Measurements from ENCODE around the gene ZNF536. TPM values are rescaled to one million over a fixed set of nuclear protein-coding genes. Genes with fewer than 3 reads are reported as not detected.

Gene ZNF536
- total and polyA plus RNA-seq, 2 donors (not counting 3 experiments of a cell fraction or from before 2014, with no cell fraction given): not detected

DNA sequence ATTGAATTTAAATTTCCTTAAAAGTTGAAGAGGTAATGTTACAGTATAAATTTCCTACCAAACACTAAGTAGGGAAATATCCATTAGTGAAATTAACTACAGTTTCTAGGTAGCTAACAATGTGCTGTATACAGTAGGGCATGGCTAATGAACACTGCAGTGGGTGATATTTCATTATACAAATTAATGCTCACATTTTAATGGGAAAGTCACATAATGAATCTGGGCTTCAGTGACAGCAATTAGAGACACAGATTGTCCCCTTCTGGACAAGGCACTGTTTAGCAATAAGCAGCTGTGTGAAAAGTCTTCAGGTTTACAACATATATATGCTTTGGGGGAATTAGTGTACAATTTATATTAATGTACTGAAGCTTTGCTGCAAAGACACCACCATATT is 169.4 kb downstream of the ZNF536 start:
- dilution Hi-C loops (cut with MboI; ENCODE audit: extremely low pct_ligation_motif_present, low sequenced_read_pairs): no loop called here
- H3K79me2 ChIP-seq (ENCODE audit: control insufficient read depth, insufficient read depth, low read length): no peaks in the 10 kb centered on the region
- no peak for DNase-seq (ENCODE audit: low read depth, low spot score)
- peaks cover 11% of the 10 kb centered on the region for H3K9me3 ChIP-seq (replicated peaks; ENCODE audit: control insufficient read depth, insufficient read depth, low read length)
- H3K9ac ChIP-seq (replicated peaks; ENCODE audit: extremely low read depth, insufficient read depth, low read length): no peak overlapping the region
- no peaks in the 10 kb centered on the region for H3K4me1 ChIP-seq (ENCODE audit: control insufficient read depth, extremely low read depth, insufficient read depth, low read length)
- H3K4me3 ChIP-seq (replicated peaks in 1 of 3; ENCODE audit: insufficient read depth in 1 of 3, low read depth in 1 of 3, low read length in 3 of 3): no peak overlapping the region
- H3K27me3 ChIP-seq (ENCODE audit: control insufficient read depth in 2 of 2, insufficient read depth in 2 of 2, low read length in 2 of 2): no peaks in the 10 kb centered on the region
- H3K27ac ChIP-seq (ENCODE audit: insufficient read depth, low read depth, low read length): no peak overlapping the region
- BruUV-seq (replicated peaks): no TSS peak
- ChIA-PET POLR2A (no interaction called here), CTCF (no interaction called here)
- intact Hi-C loops (cut with micrococcal nuclease): no loop called here
- no peak overlapping the region for H3K4me2 ChIP-seq (ENCODE audit: insufficient read depth, low read length)
- no peaks in the 10 kb centered on the region for H3K9me1 ChIP-seq (replicated peaks; ENCODE audit: control insufficient read depth, extremely low read depth, insufficient read depth, low read length)
- FAIRE-seq: no peak
- H4K20me1 ChIP-seq (replicated peaks; ENCODE audit: control insufficient read depth, extremely low read depth, insufficient read depth, low read length): no peaks in the 10 kb centered on the region
- no peak overlapping the region for H2AFZ ChIP-seq (ENCODE audit: low read depth, low read length)
- no peaks in the 10 kb centered on the region for H3K36me3 ChIP-seq (ENCODE audit: control insufficient read depth in 2 of 2, extremely low read depth in 1 of 2, insufficient read depth in 2 of 2, low read length in 2 of 2)
- TF ChIP-seq POLR2AphosphoS5 (IDR thresholded peaks at IDR 0.05; ENCODE audit: insufficient read depth, low read depth, low read length) (no peak), FOS (IDR thresholded peaks at IDR 0.05; ENCODE audit: borderline replicate concordance, insufficient read depth, low read length) (no peak), MYC (IDR thresholded peaks at IDR 0.05; ENCODE audit: low read depth, low read length) (no peak), GATA2 (IDR thresholded peaks at IDR 0.05; ENCODE audit: insufficient read depth, insufficient read length, low read depth, low read length) (no peak), EZH2 (IDR thresholded peaks at IDR 0.05; ENCODE audit: borderline replicate concordance, low read depth, low read length, severe bottlenecking) (no peak), POLR2A (IDR thresholded peaks at IDR 0.05; ENCODE audit: low read depth, low read length) (no peak)
- TF ChIP-seq, protein P1, sequence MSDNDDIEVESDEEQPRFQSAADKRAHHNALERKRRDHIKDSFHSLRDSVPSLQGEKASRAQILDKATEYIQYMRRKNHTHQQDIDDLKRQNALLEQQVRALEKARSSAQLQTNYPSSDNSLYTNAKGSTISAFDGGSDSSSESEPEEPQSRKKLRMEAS (IDR thresholded peaks at IDR 0.05; ENCODE audit: insufficient read depth, insufficient read length): no peak
- TF ChIP-seq, protein P2, sequence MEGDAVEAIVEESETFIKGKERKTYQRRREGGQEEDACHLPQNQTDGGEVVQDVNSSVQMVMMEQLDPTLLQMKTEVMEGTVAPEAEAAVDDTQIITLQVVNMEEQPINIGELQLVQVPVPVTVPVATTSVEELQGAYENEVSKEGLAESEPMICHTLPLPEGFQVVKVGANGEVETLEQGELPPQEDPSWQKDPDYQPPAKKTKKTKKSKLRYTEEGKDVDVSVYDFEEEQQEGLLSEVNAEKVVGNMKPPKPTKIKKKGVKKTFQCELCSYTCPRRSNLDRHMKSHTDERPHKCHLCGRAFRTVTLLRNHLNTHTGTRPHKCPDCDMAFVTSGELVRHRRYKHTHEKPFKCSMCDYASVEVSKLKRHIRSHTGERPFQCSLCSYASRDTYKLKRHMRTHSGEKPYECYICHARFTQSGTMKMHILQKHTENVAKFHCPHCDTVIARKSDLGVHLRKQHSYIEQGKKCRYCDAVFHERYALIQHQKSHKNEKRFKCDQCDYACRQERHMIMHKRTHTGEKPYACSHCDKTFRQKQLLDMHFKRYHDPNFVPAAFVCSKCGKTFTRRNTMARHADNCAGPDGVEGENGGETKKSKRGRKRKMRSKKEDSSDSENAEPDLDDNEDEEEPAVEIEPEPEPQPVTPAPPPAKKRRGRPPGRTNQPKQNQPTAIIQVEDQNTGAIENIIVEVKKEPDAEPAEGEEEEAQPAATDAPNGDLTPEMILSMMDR (IDR thresholded peaks at IDR 0.05; ENCODE audit: extremely low read depth in 1 of 2, insufficient read depth in 1 of 2, low read depth in 1 of 2, low read length in 2 of 2): no peak
